DMS53 treated with DMSO at 0.1 percent for 48 hours (cell line): Measurements from ENCODE around the gene MEIKIN.

Source experiments
- DNase-seq: peaks from one replicate; lab custom pipeline; 2025; ENCODE audit not compliant: unreplicated experiment; lab: John Stamatoyannopoulos, UW

The MEIKIN gene

GRCh38 chr5:131774652-131775367, 170.7 kb downstream of the MEIKIN start:
- DNase-seq, result peak; percentile 86

GRCh38 chr5:131773805-131774204, 171.7 kb downstream of the MEIKIN start:
- DNase-seq, result no peak

- DNase-seq, result no peak
Measured at GRCh38 chr5:131771692-131772091, 173.8 kb downstream of the MEIKIN start.

- no peak for DNase-seq
Measured at GRCh38 chr5:131769961-131770360, 175.5 kb downstream of the MEIKIN start.

GRCh38 chr5:131769336-131769735, 176.1 kb downstream of the MEIKIN start:
- DNase-seq, result no peak

GRCh38 chr5:131767891-131768290, 177.6 kb downstream of the MEIKIN start:
- DNase-seq, result no peak

GRCh38 chr5:131766689-131767088, 178.8 kb downstream of the MEIKIN start:
- no peak for DNase-seq

- DNase-seq, result no peak
Measured at GRCh38 chr5:131765261-131765660, 180.2 kb downstream of the MEIKIN start.

GRCh38 chr5:131763968-131764367, 181.5 kb downstream of the MEIKIN start:
- DNase-seq, result no peak

- no peak for DNase-seq
Measured at GRCh38 chr5:131760793-131761192, 184.7 kb downstream of the MEIKIN start.

- no peak for DNase-seq
Measured at GRCh38 chr5:131759704-131760103, 185.8 kb downstream of the MEIKIN start.

- no peak for DNase-seq
Measured at GRCh38 chr5:131758520-131758900, 187.0 kb downstream of the MEIKIN start.

GRCh38 chr5:131757830-131758519, 187.5 kb downstream of the MEIKIN start:
- DNase-seq, result no peak
